ENCODE results near the gene MACROD1. TPM values are rescaled to one million over a fixed set of nuclear protein-coding genes. Genes with fewer than 3 reads are reported as not detected.

Gene MACROD1
- total and polyA plus RNA-seq, 10 of the 15 experiments (the other 5 are each of a cell fraction or from before 2014, with no cell fraction given): 1.2 to 22.7 (median 11.3) TPM; not detected in 1

DNA sequence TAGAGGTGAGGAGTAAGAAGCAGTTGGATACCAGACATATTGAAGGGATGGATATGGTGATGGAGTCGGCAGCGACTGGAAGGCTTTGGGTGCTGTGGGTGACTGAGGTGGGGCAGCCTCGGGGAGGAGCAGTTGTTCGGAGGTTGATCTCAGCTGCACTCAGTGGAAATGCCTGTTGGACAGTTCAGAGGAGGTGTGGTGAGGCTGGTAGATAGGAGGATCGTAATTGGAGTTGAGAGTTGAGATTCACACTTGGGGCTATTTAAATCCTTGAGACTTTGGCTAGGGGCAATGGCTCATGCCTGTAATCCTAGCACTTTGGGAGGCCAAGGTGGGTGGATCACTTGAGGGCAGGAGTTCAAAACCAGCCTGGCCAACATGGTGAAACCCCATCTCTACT is 172.8 kb downstream of the MACROD1 start:
- peaks cover 19 to 30% of the 10 kb centered on the region in 2 experiments; a peak in 3 of 4 replicates for H3K36me3 ChIP-seq (ENCODE audit: control insufficient read depth in 2 of 2, insufficient read depth in 2 of 2, low read length in 1 of 2)
- intact Hi-C loops (cut with micrococcal nuclease; ENCODE audit: unreplicated experiment): no loop called here
- H3K27me3 ChIP-seq (replicated peaks in 1 of 2; ENCODE audit: control insufficient read depth in 2 of 2, insufficient read depth in 2 of 2, low read length in 1 of 2): no peaks in the 10 kb centered on the region

More for the DNA sequence above, 172.8 kb downstream of the MACROD1 start:
- ATAC-seq (no peak), FAIRE-seq (no peak), DNase-seq (ENCODE audit: low read depth, low spot score) (no peak)
- POLR2A ChIA-PET: no interaction called here
- RAD21 ChIA-PET (ENCODE audit: unreplicated experiment): interaction anchor here (1.2 kb wide), 1 partner anchor 9 kb away, joined by 3 read pairs; no protein-coding TSS in a partner anchor
- peaks cover 3% of the 10 kb centered on the region; the same call in 1 of the 2 replicates for H3K4me1 ChIP-seq (ENCODE audit: control insufficient read depth, insufficient read depth, low read length)
- WGBS (ENCODE audit: insufficient coverage, insufficient replicate concordance, low lambda C conversion rate, missing lambda C conversion rate): 78% methylated on average over 5 of the region's 5 CpGs
- in situ Hi-C loops (cut with MboI): no loop called here
- H3K4me3 ChIP-seq: no peak overlapping the region
- no peak overlapping the region for H2AFZ ChIP-seq (ENCODE audit: control insufficient read depth, low read depth, low read length)
- CTCF ChIA-PET: no interaction called here
- peaks cover 9% of the 10 kb centered on the region for H3K79me2 ChIP-seq (ENCODE audit: control insufficient read depth, insufficient read depth, low read length)
- SMC1A ChIA-PET (ENCODE audit: uncharacterized antibody, unreplicated experiment): no interaction called here
- no peak overlapping the region for H3K9ac ChIP-seq (ENCODE audit: control insufficient read depth, insufficient read depth, low read length)
- no peaks in the 10 kb centered on the region for H3K9me3 ChIP-seq (replicated peaks; ENCODE audit: control insufficient read depth, insufficient read depth, low read length)
- H3K27ac ChIP-seq (ENCODE audit: control insufficient read depth, insufficient read depth): no peak overlapping the region
- TF ChIP-seq NKRF (conservative IDR thresholded peaks at IDR 0.05): no peak
- TF ChIP-seq, protein P1, sequence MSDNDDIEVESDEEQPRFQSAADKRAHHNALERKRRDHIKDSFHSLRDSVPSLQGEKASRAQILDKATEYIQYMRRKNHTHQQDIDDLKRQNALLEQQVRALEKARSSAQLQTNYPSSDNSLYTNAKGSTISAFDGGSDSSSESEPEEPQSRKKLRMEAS (IDR thresholded peaks at IDR 0.05; ENCODE audit: low read depth, low read length): no peak
- no peak for TF ChIP-seq RBBP5 (conservative IDR thresholded peaks at IDR 0.05)
- TF ChIP-seq WRNIP1 (IDR thresholded peaks at IDR 0.05; ENCODE audit: borderline replicate concordance, low read depth, low read length): no peak
- TF ChIP-seq USF1 (IDR thresholded peaks at IDR 0.05; ENCODE audit: borderline replicate concordance, extremely low read length, insufficient read depth, low read depth, low read length): no peak
- TF ChIP-seq ZNF622 (IDR thresholded peaks at IDR 0.05): no peak
- H3K4me2 ChIP-seq (ENCODE audit: control insufficient read depth, insufficient read depth): no peak overlapping the region
- no peaks in the 10 kb centered on the region for H4K20me1 ChIP-seq (ENCODE audit: control insufficient read depth, insufficient read depth)
- BruUV-seq (replicated peaks): no TSS peak

Data from GM12878 (cell line).